HepG2 (cell line): Measurements from ENCODE around the gene LENG1. TPM values are rescaled to one million over a fixed set of nuclear protein-coding genes. Genes with fewer than 3 reads are reported as not detected.

Experiments used
- AGO2 ChIP-seq: fragments of 200-400 bp; formaldehyde crosslinking; optimal IDR thresholded peaks from 2 replicates; pipeline ENCODE3; 2017; ENCODE audit warnings: mild to moderate bottlenecking, low read depth, low read length, moderate library complexity
- ATF7 ChIP-seq, 2 experiments: fragments of 450-650 bp in 1 of 2; sonication (generic) in 1 of 2; formaldehyde crosslinking in 1 of 2; IDR thresholded peaks; 2 replicates each; pipeline versions ENCODE4 v1.4.0 to v1.6.1; 2016 to 2020; ENCODE audit warnings: antibody characterized with exemption in 1 of 2, mild to moderate bottlenecking in 1 of 2, missing genetic modification reagents in 1 of 2
- EP300 ChIP-seq, 3 experiments: sonication (generic) in 1 of 3; formaldehyde crosslinking in 1 of 3; IDR thresholded peaks; 2 replicates each; pipeline versions ENCODE4 v1.5.1 to v1.6.1; 2011 to 2020; ENCODE audit warnings: low read depth in 2 of 3, low read length in 2 of 3, borderline replicate concordance in 1 of 3, improper control_type of control experiment in 1 of 3, mild to moderate bottlenecking in 1 of 3, missing genetic modification reagents in 1 of 3, moderate library complexity in 1 of 3
- ESRRA ChIP-seq: sonication (generic); formaldehyde crosslinking; IDR thresholded peaks from 2 replicates; pipeline ENCODE4 v1.5.1; 2020; ENCODE audit warnings: mild to moderate bottlenecking, low read depth, missing genetic modification reagents
- HMGA1 ChIP-seq: sonication (generic); formaldehyde crosslinking; conservative IDR thresholded peaks from 2 replicates; pipeline ENCODE4 v1.4.0; 2020; ENCODE audit warnings: missing genetic modification reagents
- HOXA3 ChIP-seq: sonication (generic); formaldehyde crosslinking; IDR thresholded peaks from 2 replicates; pipeline ENCODE4 v1.5.0; 2020; ENCODE audit warnings: missing genetic modification reagents
- HOXA7 ChIP-seq: sonication (generic); formaldehyde crosslinking; IDR thresholded peaks from 2 replicates; pipeline ENCODE4 v1.8.1; 2022; ENCODE audit warnings: mild to moderate bottlenecking, missing genetic modification reagents, moderate library complexity
- JARID2 ChIP-seq: sonication (generic); formaldehyde crosslinking; IDR thresholded peaks from 2 replicates; pipeline ENCODE4 v1.8.1; 2023; ENCODE audit warnings: missing genetic modification reagents, inconsistent platforms; ENCODE audit not compliant: insufficient replicate concordance
- KLF13 ChIP-seq: sonication (generic); formaldehyde crosslinking; IDR thresholded peaks from 2 replicates; pipeline ENCODE4 v1.4.0; 2020; ENCODE audit warnings: mild to moderate bottlenecking, missing genetic modification reagents
- RARG ChIP-seq: sonication (generic); formaldehyde crosslinking; IDR thresholded peaks from 2 replicates; pipeline ENCODE4 v1.4.0; 2020; ENCODE audit warnings: low read depth, mild to moderate bottlenecking, missing genetic modification reagents
- RXRB ChIP-seq: IDR thresholded peaks from 2 replicates; pipeline ENCODE4 v1.6.1; 2016; ENCODE audit warnings: borderline replicate concordance, missing genetic modification reagents, missing compliant biosample characterization
- TBP ChIP-seq: sonication (generic); formaldehyde crosslinking; IDR thresholded peaks from 2 replicates; pipeline ENCODE4 v1.5.0; 2020; ENCODE audit warnings: missing genetic modification reagents
- TBX2 ChIP-seq: sonication (generic); formaldehyde crosslinking; IDR thresholded peaks from 2 replicates; pipeline ENCODE4 v1.5.0; 2020; ENCODE audit warnings: missing genetic modification reagents, mild to moderate bottlenecking, borderline replicate concordance
- WIZ ChIP-seq: sonication (generic); formaldehyde crosslinking; IDR thresholded peaks from 2 replicates; pipeline ENCODE4 v1.5.1; 2020; ENCODE audit warnings: mild to moderate bottlenecking, missing genetic modification reagents
- ZBTB38 ChIP-seq: sonication (generic); formaldehyde crosslinking; IDR thresholded peaks from 2 replicates; pipeline ENCODE4 v1.5.1; 2020; ENCODE audit warnings: mild to moderate bottlenecking, missing genetic modification reagents
- ZNF558 ChIP-seq: sonication (generic); formaldehyde crosslinking; IDR thresholded peaks from 2 replicates; pipeline ENCODE4 v1.9.0; 2022; ENCODE audit warnings: mild to moderate bottlenecking, missing genetic modification reagents, borderline replicate concordance
- ZNF83 ChIP-seq: sonication (generic); formaldehyde crosslinking; IDR thresholded peaks from 2 replicates; pipeline ENCODE4 v1.4.0; 2020; ENCODE audit warnings: missing genetic modification reagents, mild to moderate bottlenecking, borderline replicate concordance
- polyA plus RNA-seq, 8 experiments: library from polyadenylated mRNA; depleted of rRNA in 3 of 8; stranded (reverse) in 7 of 8; unstranded in 1 of 8; fragments of >200 nt; fragmentation: Illumina TruSeq in 4 of 8; extraction: Trizol in 4 of 8; gene quantifications; 2 replicates each; pipeline versions ENCODE4 v1.2.1 to v1.2.3, GENCODE V29; 2011 to 2016; ENCODE audit warnings: low read depth in 4 of 8, missing spikeins in 1 of 8, mixed read lengths in 1 of 8; ENCODE audit not compliant: insufficient read depth in 1 of 8
- total RNA-seq, 5 experiments: library from RNA; depleted of rRNA; stranded (reverse); fragments of >200 nt; fragmentation: Illumina TruSeq; extraction: Trizol; gene quantifications; 2 replicates each; pipeline ENCODE4 v1.2.3, GENCODE V29; 2016; ENCODE audit warnings: low read depth in 1 of 5
- TF ChIP-seq, protein P1 (sequence below): sonication (generic); formaldehyde crosslinking; IDR thresholded peaks from 2 replicates; pipeline ENCODE4 v1.4.0; 2020; ENCODE audit warnings: mild to moderate bottlenecking, missing genetic modification reagents
- TF ChIP-seq, protein P2 (sequence below): sonication (generic); formaldehyde crosslinking; IDR thresholded peaks from 2 replicates; pipeline ENCODE4 v1.4.0; 2020; ENCODE audit warnings: low read depth, mild to moderate bottlenecking, missing genetic modification reagents
- TF ChIP-seq, protein P3 (sequence below): sonication (generic); formaldehyde crosslinking; IDR thresholded peaks from 2 replicates; pipeline ENCODE4 v1.9.0; 2022; ENCODE audit warnings: low read depth, missing genetic modification reagents
- TF ChIP-seq, protein P4 (sequence below): sonication (generic); formaldehyde crosslinking; IDR thresholded peaks from 2 replicates; pipeline ENCODE4 v1.5.1; 2020; ENCODE audit warnings: missing genetic modification reagents, mild to moderate bottlenecking, borderline replicate concordance

LENG1 gene
- total and polyA plus RNA-seq, 2 of the 13 experiments (the other 11 are each of a cell fraction or from before 2014, with no cell fraction given), result 1.8 to 3.8 TPM

DNA sequence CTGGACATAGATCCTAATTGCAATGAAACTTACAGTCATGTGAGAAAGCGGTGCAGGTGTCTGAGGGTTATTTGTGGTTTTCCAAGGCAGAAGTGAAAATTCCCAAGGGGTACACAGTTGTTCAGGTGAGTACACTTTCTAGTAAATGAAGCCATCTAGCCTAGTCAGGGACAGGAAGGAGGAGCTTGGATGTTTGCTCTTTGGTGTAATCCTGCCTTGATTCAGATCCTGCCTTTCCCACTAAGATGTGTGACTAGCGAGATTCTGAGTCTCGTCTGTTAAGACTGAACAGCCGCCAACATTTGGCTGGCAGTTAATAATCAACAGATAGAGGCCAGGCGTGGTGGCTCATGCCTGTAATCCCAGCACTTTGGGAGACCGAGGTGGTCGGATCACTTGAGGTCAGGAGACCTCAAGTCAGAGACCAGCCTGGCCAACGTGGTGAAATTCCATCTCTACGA is 43.7 kb upstream of the LENG1 start (continued):
- TF ChIP-seq, protein P1, sequence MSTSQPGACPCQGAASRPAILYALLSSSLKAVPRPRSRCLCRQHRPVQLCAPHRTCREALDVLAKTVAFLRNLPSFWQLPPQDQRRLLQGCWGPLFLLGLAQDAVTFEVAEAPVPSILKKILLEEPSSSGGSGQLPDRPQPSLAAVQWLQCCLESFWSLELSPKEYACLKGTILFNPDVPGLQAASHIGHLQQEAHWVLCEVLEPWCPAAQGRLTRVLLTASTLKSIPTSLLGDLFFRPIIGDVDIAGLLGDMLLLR, result no peak
- TF ChIP-seq ATF7 (IDR thresholded peaks at IDR 0.05) (no peak), ATF7 (CRISPR knock-in tag; IDR thresholded peaks at IDR 0.05) (no peak), TBP (CRISPR knock-in tag) (no peak), RXRB (CRISPR knock-in tag) (peak; percentile 71), KLF13 (CRISPR knock-in tag) (no peak), ZNF558 (CRISPR knock-in tag) (no peak), HMGA1 (CRISPR knock-in tag) (no peak), HOXA7 (CRISPR knock-in tag) (no peak), ZNF83 (CRISPR knock-in tag) (no peak), EP300 (IDR thresholded peaks at IDR 0.05; ENCODE audit: low read depth in 2 of 2, low read length in 2 of 2) (no peak), EP300 (CRISPR knock-in tag; IDR thresholded peaks at IDR 0.05; ENCODE audit: borderline replicate concordance) (no peak), JARID2 (no peak), WIZ (CRISPR knock-in tag) (no peak), HOXA3 (CRISPR knock-in tag) (0 out of 2 replicates have a peak, but pooled peaks have one; percentile 26), ZBTB38 (CRISPR knock-in tag) (no peak), AGO2 (no peak), TBX2 (CRISPR knock-in tag) (peak; percentile 32; the same call in 1 of the 2 replicates), RARG (no peak), ESRRA (no peak)
- TF ChIP-seq, protein P2, sequence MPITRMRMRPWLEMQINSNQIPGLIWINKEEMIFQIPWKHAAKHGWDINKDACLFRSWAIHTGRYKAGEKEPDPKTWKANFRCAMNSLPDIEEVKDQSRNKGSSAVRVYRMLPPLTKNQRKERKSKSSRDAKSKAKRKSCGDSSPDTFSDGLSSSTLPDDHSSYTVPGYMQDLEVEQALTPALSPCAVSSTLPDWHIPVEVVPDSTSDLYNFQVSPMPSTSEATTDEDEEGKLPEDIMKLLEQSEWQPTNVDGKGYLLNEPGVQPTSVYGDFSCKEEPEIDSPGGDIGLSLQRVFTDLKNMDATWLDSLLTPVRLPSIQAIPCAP (CRISPR knock-in tag), result no peak
- TF ChIP-seq, protein P3, sequence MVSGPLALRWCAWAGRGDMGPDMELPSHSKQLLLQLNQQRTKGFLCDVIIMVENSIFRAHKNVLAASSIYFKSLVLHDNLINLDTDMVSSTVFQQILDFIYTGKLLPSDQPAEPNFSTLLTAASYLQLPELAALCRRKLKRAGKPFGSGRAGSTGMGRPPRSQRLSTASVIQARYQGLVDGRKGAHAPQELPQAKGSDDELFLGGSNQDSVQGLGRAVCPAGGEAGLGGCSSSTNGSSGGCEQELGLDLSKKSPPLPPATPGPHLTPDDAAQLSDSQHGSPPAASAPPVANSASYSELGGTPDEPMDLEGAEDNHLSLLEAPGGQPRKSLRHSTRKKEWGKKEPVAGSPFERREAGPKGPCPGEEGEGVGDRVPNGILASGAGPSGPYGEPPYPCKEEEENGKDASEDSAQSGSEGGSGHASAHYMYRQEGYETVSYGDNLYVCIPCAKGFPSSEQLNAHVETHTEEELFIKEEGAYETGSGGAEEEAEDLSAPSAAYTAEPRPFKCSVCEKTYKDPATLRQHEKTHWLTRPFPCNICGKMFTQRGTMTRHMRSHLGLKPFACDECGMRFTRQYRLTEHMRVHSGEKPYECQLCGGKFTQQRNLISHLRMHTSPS (CRISPR knock-in tag), result no peak
- TF ChIP-seq, protein P4, sequence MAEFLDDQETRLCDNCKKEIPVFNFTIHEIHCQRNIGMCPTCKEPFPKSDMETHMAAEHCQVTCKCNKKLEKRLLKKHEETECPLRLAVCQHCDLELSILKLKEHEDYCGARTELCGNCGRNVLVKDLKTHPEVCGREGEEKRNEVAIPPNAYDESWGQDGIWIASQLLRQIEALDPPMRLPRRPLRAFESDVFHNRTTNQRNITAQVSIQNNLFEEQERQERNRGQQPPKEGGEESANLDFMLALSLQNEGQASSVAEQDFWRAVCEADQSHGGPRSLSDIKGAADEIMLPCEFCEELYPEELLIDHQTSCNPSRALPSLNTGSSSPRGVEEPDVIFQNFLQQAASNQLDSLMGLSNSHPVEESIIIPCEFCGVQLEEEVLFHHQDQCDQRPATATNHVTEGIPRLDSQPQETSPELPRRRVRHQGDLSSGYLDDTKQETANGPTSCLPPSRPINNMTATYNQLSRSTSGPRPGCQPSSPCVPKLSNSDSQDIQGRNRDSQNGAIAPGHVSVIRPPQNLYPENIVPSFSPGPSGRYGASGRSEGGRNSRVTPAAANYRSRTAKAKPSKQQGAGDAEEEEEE (CRISPR knock-in tag), result no peak
